DOHH2 (cell line): ENCODE data around the gene WBP11.

Source experiments
- EZH2phosphoT487 ChIP-seq: fragments of 200-600 bp; sonication (generic); IDR thresholded peaks from 2 replicates; pipeline ENCODE4 v1.6.1; 2017; ENCODE audit warnings: borderline replicate concordance, mild to moderate bottlenecking, antibody characterized with exemption, low read length, moderate library complexity, mixed read lengths
- TF ChIP-seq, protein P1 (sequence below): fragments of 200-600 bp; sonication (generic); IDR thresholded peaks from one replicate; pipeline ENCODE4 v1.5.1; 2014; ENCODE audit warnings: antibody characterized with exemption, mild to moderate bottlenecking, low read depth, low read length; ENCODE audit not compliant: poor library complexity, severe bottlenecking

DNA sequence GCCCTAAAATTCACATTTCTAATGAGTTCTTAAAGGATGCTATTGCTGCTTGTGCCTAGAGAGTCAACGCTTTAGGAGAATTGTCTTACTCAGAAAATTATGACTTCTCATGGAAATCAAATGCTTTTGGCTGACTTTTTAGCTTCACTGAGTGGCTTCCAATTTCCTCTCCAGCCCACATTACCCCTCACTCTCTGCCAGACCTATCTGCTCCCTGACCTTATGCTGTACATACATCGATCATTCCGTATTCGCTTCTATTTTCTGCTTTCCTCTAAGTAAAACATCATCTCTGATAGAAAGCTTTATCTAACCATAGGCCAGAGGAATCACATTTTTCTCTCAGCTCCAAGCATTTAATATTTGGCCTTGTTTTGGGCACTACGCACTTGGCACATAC is 23.2 kb upstream of the WBP11 start:
- TF ChIP-seq EZH2phosphoT487 = no peak
- TF ChIP-seq, protein P1, sequence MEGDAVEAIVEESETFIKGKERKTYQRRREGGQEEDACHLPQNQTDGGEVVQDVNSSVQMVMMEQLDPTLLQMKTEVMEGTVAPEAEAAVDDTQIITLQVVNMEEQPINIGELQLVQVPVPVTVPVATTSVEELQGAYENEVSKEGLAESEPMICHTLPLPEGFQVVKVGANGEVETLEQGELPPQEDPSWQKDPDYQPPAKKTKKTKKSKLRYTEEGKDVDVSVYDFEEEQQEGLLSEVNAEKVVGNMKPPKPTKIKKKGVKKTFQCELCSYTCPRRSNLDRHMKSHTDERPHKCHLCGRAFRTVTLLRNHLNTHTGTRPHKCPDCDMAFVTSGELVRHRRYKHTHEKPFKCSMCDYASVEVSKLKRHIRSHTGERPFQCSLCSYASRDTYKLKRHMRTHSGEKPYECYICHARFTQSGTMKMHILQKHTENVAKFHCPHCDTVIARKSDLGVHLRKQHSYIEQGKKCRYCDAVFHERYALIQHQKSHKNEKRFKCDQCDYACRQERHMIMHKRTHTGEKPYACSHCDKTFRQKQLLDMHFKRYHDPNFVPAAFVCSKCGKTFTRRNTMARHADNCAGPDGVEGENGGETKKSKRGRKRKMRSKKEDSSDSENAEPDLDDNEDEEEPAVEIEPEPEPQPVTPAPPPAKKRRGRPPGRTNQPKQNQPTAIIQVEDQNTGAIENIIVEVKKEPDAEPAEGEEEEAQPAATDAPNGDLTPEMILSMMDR = no peak
